Inflammatory macrophage treated with lipopolysaccharide for 1 hour (primary cell): ENCODE results near the gene RAC3.

ENCODE experiments used
- DNase-seq, 2 donors: peaks; one replicate each; pipeline ENCODE4 v3.0.0-alpha.2; 2020 to 2022

RAC3 gene

GRCh38 chr17:82045936-82046484 is 14.5 kb downstream of the RAC3 start:
- no peak for DNase-seq

GRCh38 chr17:82046903-82047302 is 15.4 kb downstream of the RAC3 start:
- DNase-seq = no peak

- no peak for DNase-seq
These were observed 15.9 kb downstream of the RAC3 start for GRCh38 chr17:82047379-82047778.

GRCh38 chr17:82047914-82048570 is 16.6 kb downstream of the RAC3 start:
- DNase-seq = no peak

- DNase-seq = no peak
These were observed 17.1 kb downstream of the RAC3 start for GRCh38 chr17:82048571-82048971.

GRCh38 chr17:82049106-82049505 is 17.6 kb downstream of the RAC3 start:
- no peak for DNase-seq

- no peak for DNase-seq
These were observed 18.1 kb downstream of the RAC3 start for GRCh38 chr17:82049521-82049971.

- DNase-seq = no peak
These were observed 18.8 kb downstream of the RAC3 start for GRCh38 chr17:82050152-82050760.

- no peak for DNase-seq
These were observed 19.5 kb downstream of the RAC3 start for GRCh38 chr17:82050761-82051641.

GRCh38 chr17:82051776-82052637 is 20.5 kb downstream of the RAC3 start, which contains the start of the genes GPS1 and RFNG:
Gene GPS1, plus strand, starts transcription at chr17:82051898. Its CDS starts 34 bp downstream, at chr17:82051932.
Gene RFNG, minus strand, starts transcription at chr17:82051811. Its CDS starts 45 bp downstream, at chr17:82051766.
- DNase-seq = peak; percentile 50 to 67

- DNase-seq = no peak
These were observed 21.2 kb downstream of the RAC3 start for GRCh38 chr17:82052638-82053059.

- DNase-seq = no peak
These were observed 21.7 kb downstream of the RAC3 start for GRCh38 chr17:82053130-82053529.

- no peak for DNase-seq
These were observed 22.2 kb downstream of the RAC3 start for GRCh38 chr17:82053556-82054263.

GRCh38 chr17:82054351-82055022 is 23.0 kb downstream of the RAC3 start:
- DNase-seq = no peak

GRCh38 chr17:82055023-82055964 is 23.8 kb downstream of the RAC3 start:
- DNase-seq = no peak

GRCh38 chr17:82055965-82056728 is 24.7 kb downstream of the RAC3 start:
- DNase-seq = no peak

- no peak for DNase-seq
These were observed 25.5 kb downstream of the RAC3 start for GRCh38 chr17:82056729-82057621.
